ENCODE data around the gene CD1B. TPM values are rescaled to one million over a fixed set of nuclear protein-coding genes. Genes with fewer than 3 reads are reported as not detected.

The CD1B gene
- total RNA-seq, 3 donors from 2014 or later (not counting 1 experiment from before 2014, with no cell fraction given) = not detected

GRCh38 chr1:158366783-158367182 is 35.5 kb upstream of the CD1B start:
- Histone ChIP-seq H3K27ac (ENCODE audit: low read length) (no peak overlapping the region), H3K36me3 (ENCODE audit: control insufficient read depth, insufficient read depth, low read length) (no peaks in the 10 kb centered on the region), H3K4me3 (ENCODE audit: low read length) (no peak overlapping the region), H3K4me1 (ENCODE audit: control insufficient read depth, insufficient read depth, low read length) (peaks cover 6% of the 10 kb centered on the region), H3K9me3 (ENCODE audit: control insufficient read depth, insufficient read depth, low read length) (peaks cover 8% of the 10 kb centered on the region), H3K27me3 (ENCODE audit: control insufficient read depth, insufficient read depth, low read length) (peaks cover 31% of the 10 kb centered on the region)
- H3K4me3 Mint-ChIP-seq = peak overlapping the region; percentile 68
- DNase-seq (no peak), ATAC-seq (peak in 2 of 3 donors; percentile 26 to 82)
- H3K27me3 Mint-ChIP-seq (ENCODE audit: low read depth in 2 of 2) = peaks cover 37 to 96% of the 10 kb centered on the region in 2 donors
- H3K36me3 Mint-ChIP-seq = peaks cover 5% of the 10 kb centered on the region
- intact Hi-C loops (cut with micrococcal nuclease) = no loop called here
- peaks cover 13 to 18% of the 10 kb centered on the region in 2 donors for H3K4me1 Mint-ChIP-seq
- no peak for TF ChIP-seq CTCF (IDR thresholded peaks at IDR 0.05)
- no peak overlapping the region for H3K27ac Mint-ChIP-seq
- peaks cover 0 to 2% of the 10 kb centered on the region in 2 donors for H3K9me3 Mint-ChIP-seq

GRCh38 chr1:158362941-158363340 is 31.6 kb upstream of the CD1B start:
- H3K4me3 ChIP-seq (ENCODE audit: low read length) = no peak overlapping the region
- DNase-seq = no peak
- no peak overlapping the region for H3K27ac Mint-ChIP-seq
- H3K36me3 ChIP-seq (ENCODE audit: control insufficient read depth, insufficient read depth, low read length) = no peaks in the 10 kb centered on the region
- peaks cover 11% of the 10 kb centered on the region for H3K27me3 ChIP-seq (ENCODE audit: control insufficient read depth, insufficient read depth, low read length)
- no peaks in the 10 kb centered on the region for H3K36me3 Mint-ChIP-seq
- WGBS (ENCODE audit: insufficient coverage) = 73% methylated on average over 1 of the region's 1 CpG
- no peak overlapping the region for H3K27ac ChIP-seq (ENCODE audit: low read length)
- no peak for ATAC-seq
- H3K9me3 Mint-ChIP-seq = no peaks in the 10 kb centered on the region
- no peaks in the 10 kb centered on the region for H3K9me3 ChIP-seq (ENCODE audit: control insufficient read depth, insufficient read depth, low read length)
- H3K27me3 Mint-ChIP-seq (ENCODE audit: low read depth in 2 of 2) = peaks cover 30 to 82% of the 10 kb centered on the region in 2 donors
- H3K4me1 Mint-ChIP-seq = peaks cover 13 to 18% of the 10 kb centered on the region in 2 donors
- no peak for TF ChIP-seq CTCF (IDR thresholded peaks at IDR 0.05)
- intact Hi-C loops (cut with micrococcal nuclease) = no loop called here
- H3K4me1 ChIP-seq (ENCODE audit: control insufficient read depth, insufficient read depth, low read length) = peaks cover 6% of the 10 kb centered on the region
- H3K4me3 Mint-ChIP-seq = no peak overlapping the region

GRCh38 chr1:158362482-158362881 is 31.2 kb upstream of the CD1B start:
- no peaks in the 10 kb centered on the region for H3K36me3 ChIP-seq (ENCODE audit: control insufficient read depth, insufficient read depth, low read length)
- H3K27ac ChIP-seq (ENCODE audit: low read length) = no peak overlapping the region
- H3K4me1 ChIP-seq (ENCODE audit: control insufficient read depth, insufficient read depth, low read length) = peaks cover 6% of the 10 kb centered on the region
- H3K9me3 ChIP-seq (ENCODE audit: control insufficient read depth, insufficient read depth, low read length) = no peaks in the 10 kb centered on the region
- intact Hi-C loops (cut with micrococcal nuclease) = no loop called here
- no peaks in the 10 kb centered on the region for H3K36me3 Mint-ChIP-seq
- H3K4me3 Mint-ChIP-seq = no peak overlapping the region
- DNase-seq (no peak), ATAC-seq (no peak)
- 39% methylated on average over 1 of the region's 1 CpG for WGBS (ENCODE audit: insufficient coverage)
- peaks cover 28 to 81% of the 10 kb centered on the region in 2 donors for H3K27me3 Mint-ChIP-seq (ENCODE audit: low read depth in 2 of 2)
- no peak overlapping the region for H3K4me3 ChIP-seq (ENCODE audit: low read length)
- H3K4me1 Mint-ChIP-seq = peaks cover 13 to 18% of the 10 kb centered on the region in 2 donors
- H3K27me3 ChIP-seq (ENCODE audit: control insufficient read depth, insufficient read depth, low read length) = peaks cover 13% of the 10 kb centered on the region
- no peak overlapping the region for H3K27ac Mint-ChIP-seq
- H3K9me3 Mint-ChIP-seq = no peaks in the 10 kb centered on the region
- no peak for TF ChIP-seq CTCF (IDR thresholded peaks at IDR 0.05)

GRCh38 chr1:158357441-158357840 is 26.1 kb upstream of the CD1B start:
- H3K4me3 ChIP-seq (ENCODE audit: low read length) = no peak overlapping the region
- no peaks in the 10 kb centered on the region for H3K4me1 Mint-ChIP-seq
- H3K27ac Mint-ChIP-seq = no peak overlapping the region
- ATAC-seq (no peak), DNase-seq (no peak)
- H3K4me1 ChIP-seq (ENCODE audit: control insufficient read depth, insufficient read depth, low read length) = no peaks in the 10 kb centered on the region
- peaks cover 36 to 78% of the 10 kb centered on the region in 2 donors for H3K27me3 Mint-ChIP-seq (ENCODE audit: low read depth in 2 of 2)
- no peak for TF ChIP-seq CTCF (IDR thresholded peaks at IDR 0.05)
- peaks cover 2% of the 10 kb centered on the region for H3K27me3 ChIP-seq (ENCODE audit: control insufficient read depth, insufficient read depth, low read length)
- H3K36me3 ChIP-seq (ENCODE audit: control insufficient read depth, insufficient read depth, low read length) = no peaks in the 10 kb centered on the region
- no peak overlapping the region for H3K4me3 Mint-ChIP-seq
- H3K36me3 Mint-ChIP-seq = no peaks in the 10 kb centered on the region
- H3K9me3 Mint-ChIP-seq = no peaks in the 10 kb centered on the region
- no peaks in the 10 kb centered on the region for H3K9me3 ChIP-seq (ENCODE audit: control insufficient read depth, insufficient read depth, low read length)
- WGBS (ENCODE audit: insufficient coverage) = no CpG with 5 or more reads among the region's 1 CpG
- no peak overlapping the region for H3K27ac ChIP-seq (ENCODE audit: low read length)
- intact Hi-C loops (cut with micrococcal nuclease) = no loop called here

Data from natural killer cell (primary cell).